Neural cell (in vitro differentiated cells): ENCODE data around the gene ZAP70. TPM values are rescaled to one million over a fixed set of nuclear protein-coding genes. Genes with fewer than 3 reads are reported as not detected.

ENCODE experiments used
- H2AFZ ChIP-seq: fragments of 200-600, 300-800 bp; sonication (generic), shearing (Covaris generic); 2 replicates; pipeline ENCODE4 v1.6.0; 2014; ENCODE audit warnings: low read depth, mild to moderate bottlenecking, antibody characterized with exemption, low read length, moderate library complexity
- H3F3A ChIP-seq: fragments of 200-600 bp; shearing (Covaris generic); 2 replicates; pipeline ENCODE4 v1.6.1; 2016; ENCODE audit warnings: mild to moderate bottlenecking, moderate library complexity, mixed read lengths, antibody characterized with exemption, low read length; ENCODE audit not compliant: insufficient read depth, poor library complexity, severe bottlenecking
- H3K27ac ChIP-seq: fragments of 200-600, 300-800 bp; sonication (generic), shearing (Covaris generic); 2 replicates; pipeline ENCODE4 v1.5.1; 2014; ENCODE audit warnings: mild to moderate bottlenecking, low read length, moderate library complexity
- H3K27me3 ChIP-seq: fragments of 300-800, 200-600 bp; sonication (generic), shearing (Covaris generic); 2 replicates; pipeline ENCODE4 v1.6.0; 2014; ENCODE audit warnings: mild to moderate bottlenecking, low read depth, low read length, moderate library complexity; ENCODE audit not compliant: insufficient read depth
- H3K36me3 ChIP-seq: fragments of 300-800, 200-600 bp; sonication (generic), shearing (Covaris generic); 2 replicates; pipeline ENCODE4 v1.5.1; 2014; ENCODE audit warnings: mild to moderate bottlenecking, antibody characterized with exemption, low read length, moderate library complexity; ENCODE audit not compliant: insufficient read depth
- H3K4me2 ChIP-seq: fragments of 300-800, 200-600 bp; sonication (generic), shearing (Covaris generic); 2 replicates; pipeline ENCODE4 v1.6.0; 2014; ENCODE audit warnings: mild to moderate bottlenecking, low read length
- H3K4me3 ChIP-seq: fragments of 300-800, 200-600 bp; sonication (generic), shearing (Covaris generic); 2 replicates; pipeline ENCODE4 v1.5.1; 2014; ENCODE audit warnings: mild to moderate bottlenecking, low read length, moderate library complexity
- H3K79me2 ChIP-seq: fragments of 200-600 bp; shearing (Covaris generic); replicated peaks from 2 replicates; pipeline ENCODE4 v1.6.0; 2014; ENCODE audit warnings: mild to moderate bottlenecking, low read length, moderate library complexity; ENCODE audit not compliant: insufficient read depth
- H3K9ac ChIP-seq: fragments of 300-800, 200-600 bp; sonication (generic), shearing (Covaris generic); 2 replicates; pipeline ENCODE4 v1.6.1; 2016; ENCODE audit warnings: mild to moderate bottlenecking, low read length, mixed read lengths
- H3K9me2 ChIP-seq: fragments of 200-600 bp; shearing (Covaris generic); 2 replicates; pipeline ENCODE4 v1.6.1; 2016; ENCODE audit warnings: mild to moderate bottlenecking, low read length, mixed read lengths; ENCODE audit not compliant: insufficient read depth
- H3K9me3 ChIP-seq: fragments of 200-600, 300-800 bp; sonication (generic), shearing (Covaris generic); 2 replicates; pipeline ENCODE4 v1.6.1; 2016; ENCODE audit warnings: mild to moderate bottlenecking, mixed run types, low read length, moderate library complexity, mixed read lengths
- H4K20me1 ChIP-seq: fragments of 200-600 bp; shearing (Covaris generic); 2 replicates; pipeline ENCODE4 v1.6.1; 2016; ENCODE audit warnings: mild to moderate bottlenecking, mixed run types; ENCODE audit not compliant: insufficient read depth
- CTCF ChIP-seq: fragments of 450-650 bp; IDR thresholded peaks from 2 replicates; pipeline ENCODE4 v1.5.1; 2014; ENCODE audit warnings: antibody characterized with exemption, mild to moderate bottlenecking, moderate library complexity; ENCODE audit not compliant: poor library complexity, severe bottlenecking
- EP300 ChIP-seq: fragments of 450-650 bp; conservative IDR thresholded peaks from 2 replicates; pipeline ENCODE4 v1.6.1; 2014; ENCODE audit warnings: antibody characterized with exemption, mild to moderate bottlenecking, moderate library complexity; ENCODE audit not compliant: poor library complexity, severe bottlenecking
- EZH2 ChIP-seq: fragments of 200-600, 300-800 bp; shearing (Covaris generic), sonication (generic); IDR thresholded peaks from 2 replicates; pipeline ENCODE4 v1.6.1; 2014; ENCODE audit warnings: antibody characterized with exemption, low read length, borderline replicate concordance, mild to moderate bottlenecking; ENCODE audit not compliant: insufficient read depth, poor library complexity, severe bottlenecking
- MXI1 ChIP-seq: fragments of 450-650 bp; conservative IDR thresholded peaks from 2 replicates; pipeline ENCODE4 v1.6.1; 2014; ENCODE audit warnings: antibody characterized with exemption, mild to moderate bottlenecking; ENCODE audit not compliant: poor library complexity, severe bottlenecking
- POLR2AphosphoS5 ChIP-seq: IDR thresholded peaks from 2 replicates; pipeline ENCODE4 v1.6.1; 2012
- RAD21 ChIP-seq: fragments of 450-650 bp; conservative IDR thresholded peaks from 2 replicates; pipeline ENCODE4 v1.6.1; 2014; ENCODE audit warnings: antibody characterized with exemption, mild to moderate bottlenecking, moderate library complexity
- REST ChIP-seq: IDR thresholded peaks from 2 replicates; pipeline ENCODE4 v1.6.1; 2012; ENCODE audit warnings: borderline replicate concordance
- SMC3 ChIP-seq: fragments of 450-650 bp; conservative IDR thresholded peaks from 2 replicates; pipeline ENCODE4 v1.6.1; 2014; ENCODE audit warnings: antibody characterized with exemption, mild to moderate bottlenecking, moderate library complexity; ENCODE audit not compliant: poor library complexity
- TAF1 ChIP-seq: IDR thresholded peaks from 2 replicates; pipeline ENCODE4 v1.6.1; 2012; ENCODE audit warnings: low read depth
- polyA plus RNA-seq: library from polyadenylated mRNA; depleted of rRNA; stranded (reverse); fragments of >200 nt; gene quantifications from 2 replicates; pipeline ENCODE4 v1.2.3, GENCODE V29; 2014

ZAP70 gene
- polyA plus RNA-seq, 1 donor from 2014 or later = 0.59 TPM

GRCh38 chr2:97707362-97708047, 5.9 kb upstream of the ZAP70 start:
- H3F3A ChIP-seq = no peaks in the 10 kb centered on the region
- H3K79me2 ChIP-seq = no peaks in the 10 kb centered on the region
- no peak overlapping the region for H3K4me2 ChIP-seq
- no peaks in the 10 kb centered on the region for H3K9me3 ChIP-seq
- no peak overlapping the region for H3K9ac ChIP-seq
- H3K36me3 ChIP-seq = no peaks in the 10 kb centered on the region
- H3K27me3 ChIP-seq = no peaks in the 10 kb centered on the region
- H3K9me2 ChIP-seq = no peaks in the 10 kb centered on the region
- TF ChIP-seq CTCF (no peak), EP300 (no peak), RAD21 (no peak), MXI1 (no peak), EZH2 (no peak), TAF1 (no peak), SMC3 (no peak), REST (no peak), POLR2AphosphoS5 (no peak)
- no peak overlapping the region for H2AFZ ChIP-seq
- H3K27ac ChIP-seq = no peak overlapping the region
- no peak overlapping the region for H3K4me3 ChIP-seq
- H4K20me1 ChIP-seq = no peaks in the 10 kb centered on the region

GRCh38 chr2:97708048-97708380, 5.4 kb upstream of the ZAP70 start:
- Histone ChIP-seq H3F3A (no peaks in the 10 kb centered on the region), H3K9me3 (no peaks in the 10 kb centered on the region), H3K9ac (no peak overlapping the region), H3K36me3 (no peaks in the 10 kb centered on the region), H3K4me3 (no peak overlapping the region), H3K4me2 (no peak overlapping the region), H3K79me2 (no peaks in the 10 kb centered on the region), H3K27ac (no peak overlapping the region), H3K9me2 (no peaks in the 10 kb centered on the region), H3K27me3 (no peaks in the 10 kb centered on the region), H4K20me1 (no peaks in the 10 kb centered on the region), H2AFZ (no peak overlapping the region)
- TF ChIP-seq CTCF (no peak), REST (no peak), POLR2AphosphoS5 (no peak), EZH2 (no peak), SMC3 (no peak), RAD21 (no peak), MXI1 (no peak), TAF1 (no peak), EP300 (no peak)
